Osteoblast (primary cell): ENCODE measurements around the gene FOXN3. TPM values are rescaled to one million over a fixed set of nuclear protein-coding genes. Genes with fewer than 3 reads are reported as not detected.
A peak's percentile ranks its signal among the peaks of the same experiment; 100 is the strongest.

Source experiments
- DNase-seq: peaks from one replicate; pipeline ENCODE4 v3.0.0; 2011; ENCODE audit warnings: low spot score, mixed read lengths; ENCODE audit not compliant: insufficient read length; ENCODE audit errors: missing footprints
- H2AFZ ChIP-seq: 2 replicates; pipeline ENCODE4 v1.6.0; 2011; ENCODE audit warnings: mild to moderate bottlenecking, low read length
- H3K27ac ChIP-seq: 2 replicates; pipeline ENCODE4 v1.5.1; 2011; ENCODE audit warnings: mild to moderate bottlenecking, low read depth, low read length, moderate library complexity
- H3K27me3 ChIP-seq: 2 replicates; pipeline ENCODE4 v1.6.0; 2012; ENCODE audit warnings: mild to moderate bottlenecking, control low read depth, inconsistent platforms, low read length, moderate library complexity; ENCODE audit not compliant: insufficient read depth
- H3K36me3 ChIP-seq: 2 replicates; pipeline ENCODE4 v1.5.1; 2011; ENCODE audit warnings: mild to moderate bottlenecking, low read length, control low read depth, moderate library complexity; ENCODE audit not compliant: insufficient read depth
- H3K4me1 ChIP-seq: 2 replicates; pipeline ENCODE4 v1.5.1; 2011; ENCODE audit warnings: mild to moderate bottlenecking, low read length, control low read depth, moderate library complexity; ENCODE audit not compliant: insufficient read depth
- H3K4me2 ChIP-seq: 2 replicates; pipeline ENCODE4 v1.6.0; 2011; ENCODE audit warnings: mild to moderate bottlenecking, low read length; ENCODE audit not compliant: insufficient read depth
- H3K4me3 ChIP-seq: fragments of 200-600 bp; sonication (generic); 3 replicates; pipeline ENCODE4 v1.5.1; 2012; ENCODE audit warnings: mild to moderate bottlenecking, low read length, inconsistent platforms; ENCODE audit not compliant: insufficient read depth
- H3K79me2 ChIP-seq: 2 replicates; pipeline ENCODE4 v1.6.0; 2012; ENCODE audit warnings: mild to moderate bottlenecking, low read length, control low read depth, inconsistent platforms; ENCODE audit not compliant: insufficient read depth
- H3K9me3 ChIP-seq: 2 replicates; pipeline ENCODE4 v1.5.1; 2011; ENCODE audit warnings: low read depth, low read length, control low read depth
- H4K20me1 ChIP-seq: 2 replicates; pipeline ENCODE4 v1.6.0; 2012; ENCODE audit warnings: mild to moderate bottlenecking, low read length, control low read depth; ENCODE audit not compliant: insufficient read depth
- total RNA-seq: library from RNA; depleted of rRNA; stranded (reverse); fragments of >200 nt; gene quantifications from 2 replicates; pipeline ENCODE4 v1.2.3, GENCODE V29; 2012
- TF ChIP-seq, protein P1 (sequence below): IDR thresholded peaks from 2 replicates; pipeline ENCODE4 v1.5.1; 2011; ENCODE audit warnings: mild to moderate bottlenecking, low read depth, low read length, moderate library complexity; ENCODE audit errors: extremely low read depth

FOXN3 gene
- total RNA-seq, 1 donor, result 49.9 TPM

DNA sequence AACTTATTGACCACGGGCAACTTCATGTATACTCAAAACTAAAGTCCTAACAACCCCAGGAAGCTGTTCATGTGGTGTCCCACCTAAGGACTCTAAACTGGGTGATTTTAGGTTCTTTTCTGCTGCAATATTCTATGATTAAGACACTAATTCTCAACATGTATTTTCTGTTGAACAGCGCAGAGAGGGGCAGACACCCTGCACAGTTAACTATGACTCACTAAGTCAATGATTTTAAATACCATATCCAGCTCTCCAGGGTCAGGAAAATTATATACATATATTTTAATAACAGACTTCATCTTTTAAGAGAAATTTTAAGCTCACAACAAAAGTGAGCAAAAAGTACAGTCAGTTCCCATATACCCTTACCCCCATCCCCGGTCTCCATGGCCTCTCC lies 85.0 kb downstream of the FOXN3 start:
- no peaks in the 10 kb centered on the region for H3K79me2 ChIP-seq
- H4K20me1 ChIP-seq, result no peaks in the 10 kb centered on the region
- no peaks in the 10 kb centered on the region for H3K27me3 ChIP-seq
- peak overlapping the region; percentile 21 for H3K4me2 ChIP-seq
- TF ChIP-seq, protein P1, sequence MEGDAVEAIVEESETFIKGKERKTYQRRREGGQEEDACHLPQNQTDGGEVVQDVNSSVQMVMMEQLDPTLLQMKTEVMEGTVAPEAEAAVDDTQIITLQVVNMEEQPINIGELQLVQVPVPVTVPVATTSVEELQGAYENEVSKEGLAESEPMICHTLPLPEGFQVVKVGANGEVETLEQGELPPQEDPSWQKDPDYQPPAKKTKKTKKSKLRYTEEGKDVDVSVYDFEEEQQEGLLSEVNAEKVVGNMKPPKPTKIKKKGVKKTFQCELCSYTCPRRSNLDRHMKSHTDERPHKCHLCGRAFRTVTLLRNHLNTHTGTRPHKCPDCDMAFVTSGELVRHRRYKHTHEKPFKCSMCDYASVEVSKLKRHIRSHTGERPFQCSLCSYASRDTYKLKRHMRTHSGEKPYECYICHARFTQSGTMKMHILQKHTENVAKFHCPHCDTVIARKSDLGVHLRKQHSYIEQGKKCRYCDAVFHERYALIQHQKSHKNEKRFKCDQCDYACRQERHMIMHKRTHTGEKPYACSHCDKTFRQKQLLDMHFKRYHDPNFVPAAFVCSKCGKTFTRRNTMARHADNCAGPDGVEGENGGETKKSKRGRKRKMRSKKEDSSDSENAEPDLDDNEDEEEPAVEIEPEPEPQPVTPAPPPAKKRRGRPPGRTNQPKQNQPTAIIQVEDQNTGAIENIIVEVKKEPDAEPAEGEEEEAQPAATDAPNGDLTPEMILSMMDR, result no peak
- H3K4me3 ChIP-seq, result no peak overlapping the region
- H3K36me3 ChIP-seq, result no peaks in the 10 kb centered on the region
- DNase-seq, result peak; percentile 60
- H3K4me1 ChIP-seq, result peaks cover 41% of the 10 kb centered on the region
- no peak overlapping the region for H2AFZ ChIP-seq
- no peaks in the 10 kb centered on the region for H3K9me3 ChIP-seq
- H3K27ac ChIP-seq, result no peak overlapping the region

- Histone ChIP-seq H3K4me3 (no peak overlapping the region), H3K4me1 (peaks cover 41% of the 10 kb centered on the region), H4K20me1 (no peaks in the 10 kb centered on the region), H3K4me2 (no peak overlapping the region), H3K27ac (no peak overlapping the region), H3K79me2 (peaks cover 3% of the 10 kb centered on the region), H3K36me3 (no peaks in the 10 kb centered on the region), H3K9me3 (no peaks in the 10 kb centered on the region), H2AFZ (no peak overlapping the region), H3K27me3 (no peaks in the 10 kb centered on the region)
- TF ChIP-seq, protein P1, result no peak
- no peak for DNase-seq
Observed at GRCh38 chr14:89331398-89331797, 85.6 kb downstream of the FOXN3 start.

- Histone ChIP-seq H3K4me2 (peak overlapping the region; percentile 75), H3K79me2 (peaks cover 3% of the 10 kb centered on the region), H4K20me1 (no peaks in the 10 kb centered on the region)
Observed at GRCh38 chr14:89330236-89331002, 86.6 kb downstream of the FOXN3 start.

GRCh38 chr14:89327771-89328212 lies 89.2 kb downstream of the FOXN3 start:
- Histone ChIP-seq H3K79me2 (peaks cover 3% of the 10 kb centered on the region), H3K4me2 (peak overlapping the region; percentile 12), H3K4me3 (no peak overlapping the region), H3K36me3 (no peaks in the 10 kb centered on the region), H3K27me3 (no peaks in the 10 kb centered on the region), H3K27ac (peak overlapping the region; percentile 7), H3K4me1 (peaks cover 41% of the 10 kb centered on the region), H4K20me1 (no peaks in the 10 kb centered on the region), H2AFZ (no peak overlapping the region), H3K9me3 (no peaks in the 10 kb centered on the region)
- no peak for DNase-seq
- TF ChIP-seq, protein P1, result no peak

More at GRCh38 chr14:89330236-89331002, 86.6 kb downstream of the FOXN3 start:
- Histone ChIP-seq H3K4me1 (peaks cover 41% of the 10 kb centered on the region), H3K27ac (peak overlapping the region; percentile 82), H2AFZ (peak overlapping the region; percentile 59), H3K4me3 (peak overlapping the region; percentile 44), H3K36me3 (no peaks in the 10 kb centered on the region), H3K9me3 (no peaks in the 10 kb centered on the region), H3K27me3 (no peaks in the 10 kb centered on the region)
- DNase-seq, result peak; percentile 86
- TF ChIP-seq, protein P1, result no peak
